Measurements from ENCODE around the gene DIP2B. TPM values are rescaled to one million over a fixed set of nuclear protein-coding genes. Genes with fewer than 3 reads are reported as not detected.

Gene DIP2B
- total RNA-seq, 1 donor from 2014 or later, result 39.3 TPM

DNA sequence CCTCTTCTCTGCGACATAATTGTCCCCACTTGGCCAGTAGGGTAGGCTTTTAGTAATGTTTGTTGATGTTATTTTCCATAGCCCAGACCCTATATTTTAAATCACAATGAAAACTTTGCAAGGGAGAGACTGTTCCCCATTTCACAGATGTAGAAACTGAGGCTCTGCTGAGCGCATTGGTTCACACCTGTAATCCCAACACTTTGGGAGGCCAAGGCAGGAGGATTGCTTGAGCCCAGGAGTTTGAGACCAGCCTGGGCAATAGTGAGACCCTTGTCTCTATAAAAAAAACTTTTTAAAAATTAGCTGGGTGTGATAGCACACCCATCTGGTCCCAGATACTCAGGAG is 114.8 kb downstream of the DIP2B start:
- no peak for DNase-seq (ENCODE audit: low read depth)
- TF ChIP-seq, protein P1, sequence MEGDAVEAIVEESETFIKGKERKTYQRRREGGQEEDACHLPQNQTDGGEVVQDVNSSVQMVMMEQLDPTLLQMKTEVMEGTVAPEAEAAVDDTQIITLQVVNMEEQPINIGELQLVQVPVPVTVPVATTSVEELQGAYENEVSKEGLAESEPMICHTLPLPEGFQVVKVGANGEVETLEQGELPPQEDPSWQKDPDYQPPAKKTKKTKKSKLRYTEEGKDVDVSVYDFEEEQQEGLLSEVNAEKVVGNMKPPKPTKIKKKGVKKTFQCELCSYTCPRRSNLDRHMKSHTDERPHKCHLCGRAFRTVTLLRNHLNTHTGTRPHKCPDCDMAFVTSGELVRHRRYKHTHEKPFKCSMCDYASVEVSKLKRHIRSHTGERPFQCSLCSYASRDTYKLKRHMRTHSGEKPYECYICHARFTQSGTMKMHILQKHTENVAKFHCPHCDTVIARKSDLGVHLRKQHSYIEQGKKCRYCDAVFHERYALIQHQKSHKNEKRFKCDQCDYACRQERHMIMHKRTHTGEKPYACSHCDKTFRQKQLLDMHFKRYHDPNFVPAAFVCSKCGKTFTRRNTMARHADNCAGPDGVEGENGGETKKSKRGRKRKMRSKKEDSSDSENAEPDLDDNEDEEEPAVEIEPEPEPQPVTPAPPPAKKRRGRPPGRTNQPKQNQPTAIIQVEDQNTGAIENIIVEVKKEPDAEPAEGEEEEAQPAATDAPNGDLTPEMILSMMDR (IDR thresholded peaks at IDR 0.05; ENCODE audit: insufficient read depth, low read length, poor library complexity, severe bottlenecking), result no peak

GRCh38 chr12:50620109-50620977 is 115.6 kb downstream of the DIP2B start:
- no peaks in the 10 kb centered on the region for H3K27me3 ChIP-seq (ENCODE audit: control insufficient read depth, insufficient read depth, low read length)
- TF ChIP-seq, protein P1 (IDR thresholded peaks at IDR 0.05; ENCODE audit: insufficient read depth, low read length, poor library complexity, severe bottlenecking), result peak; percentile 15
- DNase-seq (ENCODE audit: low read depth), result peak; percentile 78
- no peaks in the 10 kb centered on the region for H3K36me3 ChIP-seq (ENCODE audit: control insufficient read depth, insufficient read depth, low read length)
- H3K4me3 ChIP-seq (ENCODE audit: low read depth, low read length), result no peak overlapping the region

More for the DNA sequence above, 114.8 kb downstream of the DIP2B start:
- Histone ChIP-seq H3K36me3 (ENCODE audit: control insufficient read depth, insufficient read depth, low read length) (no peaks in the 10 kb centered on the region), H3K27me3 (ENCODE audit: control insufficient read depth, insufficient read depth, low read length) (no peaks in the 10 kb centered on the region), H3K4me3 (ENCODE audit: low read depth, low read length) (no peak overlapping the region)

DNA sequence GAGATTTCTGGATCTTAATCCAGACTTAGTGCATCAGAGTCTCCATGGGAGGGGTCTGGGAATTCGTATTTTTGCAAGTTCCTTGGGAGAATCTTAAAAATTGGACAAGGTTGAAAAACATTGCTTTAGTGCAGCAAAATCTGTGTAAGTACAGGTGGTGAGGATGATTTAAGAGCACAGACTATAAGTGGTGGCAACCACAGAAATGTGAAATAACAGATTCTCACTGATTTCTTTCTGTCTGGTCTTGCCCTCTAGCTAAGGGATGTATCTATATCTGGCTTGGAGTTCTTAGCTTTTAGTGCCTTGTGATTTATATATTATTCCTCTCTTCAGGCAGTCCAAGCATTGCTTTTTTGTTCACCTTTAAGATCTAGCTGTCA is 116.2 kb downstream of the DIP2B start:
- TF ChIP-seq, protein P1 (IDR thresholded peaks at IDR 0.05; ENCODE audit: insufficient read depth, low read length, poor library complexity, severe bottlenecking), result no peak
- Histone ChIP-seq H3K27me3 (ENCODE audit: control insufficient read depth, insufficient read depth, low read length) (no peaks in the 10 kb centered on the region), H3K36me3 (ENCODE audit: control insufficient read depth, insufficient read depth, low read length) (no peaks in the 10 kb centered on the region), H3K4me3 (ENCODE audit: low read depth, low read length) (no peak overlapping the region)
- DNase-seq (ENCODE audit: low read depth), result no peak

DNA sequence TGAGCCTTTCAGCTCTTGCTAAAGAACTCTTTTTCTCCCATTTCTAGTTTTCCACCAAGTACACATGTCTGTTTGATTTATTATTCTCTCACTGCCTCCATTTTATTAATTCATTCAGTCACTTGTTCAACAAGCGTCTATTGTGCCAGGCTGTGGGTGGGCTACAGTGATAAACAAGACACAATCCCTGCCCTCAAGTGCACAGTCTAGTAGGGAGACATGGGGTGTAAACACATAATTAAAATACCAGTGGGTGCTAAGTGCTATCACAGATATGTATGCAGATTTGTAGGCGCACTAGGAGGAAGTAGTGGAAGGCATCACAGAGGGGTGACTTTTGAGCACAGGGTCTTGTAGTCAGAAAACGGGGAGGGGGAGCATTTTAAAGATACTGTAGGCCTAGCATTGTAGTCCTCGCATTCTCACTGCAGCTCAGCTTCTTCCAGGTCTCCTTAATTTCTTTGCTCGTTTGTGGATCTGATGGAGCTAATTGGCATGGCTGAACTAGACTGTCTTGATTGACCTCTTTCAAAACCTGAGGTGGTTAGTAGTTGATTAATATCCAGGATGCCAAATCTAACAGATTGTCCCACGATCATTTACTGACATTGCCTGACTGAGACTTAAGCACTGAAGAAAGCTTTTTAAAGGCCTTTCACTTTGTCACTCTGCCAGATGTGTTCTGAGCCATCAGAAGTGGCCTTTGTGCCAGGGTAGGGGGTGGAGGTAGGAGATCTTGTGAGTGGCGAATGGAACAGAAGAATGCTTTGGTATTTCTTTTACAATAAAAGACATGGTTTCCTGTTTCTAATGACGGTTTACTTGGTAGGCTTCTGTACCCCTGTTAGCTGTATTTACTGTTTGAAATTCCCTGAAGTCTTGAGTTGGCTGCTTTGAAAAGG is 116.9 kb downstream of the DIP2B start:
- no peak overlapping the region for H3K4me3 ChIP-seq (ENCODE audit: low read depth, low read length)
- TF ChIP-seq, protein P1 (IDR thresholded peaks at IDR 0.05; ENCODE audit: insufficient read depth, low read length, poor library complexity, severe bottlenecking), result no peak
- no peaks in the 10 kb centered on the region for H3K27me3 ChIP-seq (ENCODE audit: control insufficient read depth, insufficient read depth, low read length)
- DNase-seq (ENCODE audit: low read depth), result no peak
- H3K36me3 ChIP-seq (ENCODE audit: control insufficient read depth, insufficient read depth, low read length), result no peaks in the 10 kb centered on the region

GRCh38 chr12:50625029-50625925 is 120.5 kb downstream of the DIP2B start:
- Histone ChIP-seq H3K4me3 (ENCODE audit: low read depth, low read length) (no peak overlapping the region), H3K36me3 (ENCODE audit: control insufficient read depth, insufficient read depth, low read length) (no peaks in the 10 kb centered on the region), H3K27me3 (ENCODE audit: control insufficient read depth, insufficient read depth, low read length) (no peaks in the 10 kb centered on the region)
- DNase-seq (ENCODE audit: low read depth), result no peak
- TF ChIP-seq, protein P1 (IDR thresholded peaks at IDR 0.05; ENCODE audit: insufficient read depth, low read length, poor library complexity, severe bottlenecking), result no peak

All from kidney epithelial cell (primary cell).